Immature natural killer cell (primary cell): Measurements from ENCODE around the gene LGI1. TPM values are rescaled to one million over a fixed set of nuclear protein-coding genes. Genes with fewer than 3 reads are reported as not detected.

ENCODE experiments used
- DNase-seq, 3 donors: peaks; one replicate each; pipeline ENCODE4 v3.0.0; 2022; ENCODE audit warnings: mixed read lengths in 1 of 3
- H3K27ac Mint-ChIP-seq, 6 donors: one replicate each; pipeline ENCODE4 v1.8.0; 2020; ENCODE audit warnings: mixed read lengths in 6 of 6, mild to moderate bottlenecking in 5 of 6, inconsistent platforms in 4 of 6, moderate library complexity in 3 of 6
- H3K27me3 Mint-ChIP-seq, 3 donors: one replicate each; pipeline ENCODE4 v1.8.0; 2020 to 2021; ENCODE audit warnings: low read depth in 3 of 3, mild to moderate bottlenecking in 3 of 3, mixed read lengths in 3 of 3, moderate library complexity in 3 of 3, inconsistent platforms in 1 of 3
- H3K36me3 Mint-ChIP-seq, 3 donors: one replicate each; pipeline ENCODE4 v1.8.0; 2020; ENCODE audit warnings: mixed read lengths in 3 of 3, inconsistent platforms in 2 of 3, mild to moderate bottlenecking in 2 of 3
- H3K4me1 Mint-ChIP-seq, 2 donors: one replicate each; pipeline ENCODE4 v1.8.0; 2020; ENCODE audit warnings: inconsistent platforms in 2 of 2, mild to moderate bottlenecking in 2 of 2, mixed read lengths in 2 of 2, moderate library complexity in 1 of 2
- H3K4me3 Mint-ChIP-seq, 5 donors: one replicate each; pipeline ENCODE4 v1.8.0; 2020; ENCODE audit warnings: mild to moderate bottlenecking in 5 of 5, mixed read lengths in 5 of 5, inconsistent platforms in 3 of 5, moderate library complexity in 3 of 5
- H3K9me3 Mint-ChIP-seq, 6 donors: one replicate each; pipeline ENCODE4 v1.8.0; 2020; ENCODE audit warnings: mild to moderate bottlenecking in 6 of 6, mixed read lengths in 6 of 6, inconsistent platforms in 4 of 6, moderate library complexity in 3 of 6
- polyA plus RNA-seq, 3 donors: library from polyadenylated mRNA; unstranded; fragments of 300-500 nt; fragmentation: Illumina TruSeq; gene quantifications; one replicate each; pipeline ENCODE4 v1.2.3, GENCODE V29; 2021

The LGI1 gene
- polyA plus RNA-seq, 3 donors from 2014 or later = not detected

- no peak for DNase-seq
- Mint-ChIP-seq H3K4me3 (no peak overlapping the region), H3K27ac (no peak overlapping the region)
These were observed 41.5 kb downstream of the LGI1 start for GRCh38 chr10:93799155-93799708.

GRCh38 chr10:93804200-93804599 is 46.5 kb downstream of the LGI1 start:
- Mint-ChIP-seq H3K4me1 (no peaks in the 10 kb centered on the region), H3K27ac (no peak overlapping the region), H3K9me3 (peaks cover 0 to 4% (median 0%) of the 10 kb centered on the region in 6 donors), H3K27me3 (peaks cover 0 to 6% (median 2%) of the 10 kb centered on the region in 3 donors), H3K4me3 (no peak overlapping the region), H3K36me3 (no peaks in the 10 kb centered on the region)
- DNase-seq = no peak

More at GRCh38 chr10:93799155-93799708, 41.5 kb downstream of the LGI1 start:
- Mint-ChIP-seq H3K4me1 (no peaks in the 10 kb centered on the region), H3K36me3 (no peaks in the 10 kb centered on the region), H3K27me3 (peaks cover 0 to 7% (median 0%) of the 10 kb centered on the region in 3 donors), H3K9me3 (peaks cover 0 to 3% (median 0%) of the 10 kb centered on the region in 6 donors)

GRCh38 chr10:93806903-93807302 is 49.2 kb downstream of the LGI1 start:
- Mint-ChIP-seq H3K9me3 (peaks cover 0 to 2% (median 0%) of the 10 kb centered on the region in 6 donors), H3K4me3 (no peak overlapping the region), H3K36me3 (no peaks in the 10 kb centered on the region), H3K27me3 (peaks cover 0 to 2% (median 2%) of the 10 kb centered on the region in 3 donors), H3K27ac (no peak overlapping the region), H3K4me1 (no peaks in the 10 kb centered on the region)
- no peak for DNase-seq

GRCh38 chr10:93807371-93807770 is 49.6 kb downstream of the LGI1 start:
- no peak overlapping the region for H3K27ac Mint-ChIP-seq
- no peak for DNase-seq
- peaks cover 0 to 2% (median 0%) of the 10 kb centered on the region in 6 donors for H3K9me3 Mint-ChIP-seq

GRCh38 chr10:93812659-93813338 is 55.1 kb downstream of the LGI1 start:
- no peaks in the 10 kb centered on the region for H3K36me3 Mint-ChIP-seq
- H3K27me3 Mint-ChIP-seq = peaks cover 2 to 6% (median 3%) of the 10 kb centered on the region in 3 donors
- no peaks in the 10 kb centered on the region for H3K4me1 Mint-ChIP-seq
- H3K9me3 Mint-ChIP-seq = peaks cover 0 to 2% (median 0%) of the 10 kb centered on the region in 6 donors
- no peak overlapping the region for H3K4me3 Mint-ChIP-seq
- no peak for DNase-seq
- no peak overlapping the region for H3K27ac Mint-ChIP-seq

More at GRCh38 chr10:93807371-93807770, 49.6 kb downstream of the LGI1 start:
- Mint-ChIP-seq H3K36me3 (no peaks in the 10 kb centered on the region), H3K27me3 (peaks cover 0 to 2% (median 2%) of the 10 kb centered on the region in 3 donors), H3K4me1 (no peaks in the 10 kb centered on the region), H3K4me3 (no peak overlapping the region)

GRCh38 chr10:93813507-93814465 is 56.0 kb downstream of the LGI1 start:
- peaks cover 2 to 7% (median 3%) of the 10 kb centered on the region in 3 donors for H3K27me3 Mint-ChIP-seq
- H3K4me3 Mint-ChIP-seq = no peak overlapping the region
- peak in 1 of 3 donors; percentile 1 for DNase-seq
- no peaks in the 10 kb centered on the region for H3K9me3 Mint-ChIP-seq
- H3K4me1 Mint-ChIP-seq = no peaks in the 10 kb centered on the region
- no peak overlapping the region for H3K27ac Mint-ChIP-seq
- H3K36me3 Mint-ChIP-seq = no peaks in the 10 kb centered on the region

DNA sequence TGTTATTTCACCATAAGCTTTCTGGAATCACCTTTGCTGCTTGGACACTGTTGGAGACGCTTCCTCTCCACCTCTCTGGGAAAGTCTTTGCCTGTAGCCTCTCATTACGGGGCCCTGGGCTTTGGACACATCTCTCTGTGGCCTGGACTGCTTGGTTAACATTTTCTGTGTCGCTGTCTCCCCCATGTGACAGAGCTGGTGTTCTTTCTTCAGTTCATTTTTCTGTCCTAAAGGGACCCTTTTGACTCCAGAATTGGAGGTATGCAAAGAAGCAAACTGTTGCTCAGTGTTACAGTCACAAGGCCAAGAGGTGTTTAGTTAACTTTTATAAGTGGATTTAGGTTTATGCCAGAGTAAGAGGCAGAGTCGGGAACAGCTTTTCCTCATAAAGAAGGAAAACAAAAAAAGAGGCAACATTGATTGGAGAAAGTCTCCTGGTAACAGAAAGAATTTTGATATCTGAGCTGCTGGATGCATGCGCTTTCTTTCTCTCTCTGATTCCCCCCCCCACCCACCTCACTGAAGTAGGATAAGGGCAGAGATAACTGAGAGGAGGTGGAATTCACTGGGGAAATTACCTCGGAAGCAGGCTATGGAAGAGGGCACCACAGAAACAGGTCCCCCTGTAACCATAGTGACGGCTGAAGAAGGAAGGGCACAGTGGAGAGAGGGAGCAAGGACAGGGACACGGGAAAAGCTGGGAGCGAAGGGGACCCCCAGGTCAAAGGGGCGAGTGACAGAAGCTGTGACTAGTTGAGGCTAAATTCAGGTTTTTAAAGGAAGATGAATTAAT is 57.8 kb downstream of the LGI1 start:
- peaks cover 3 to 15% (median 5%) of the 10 kb centered on the region in 3 donors for H3K27me3 Mint-ChIP-seq

GRCh38 chr10:93816123-93816747 is 58.5 kb downstream of the LGI1 start:
- H3K36me3 Mint-ChIP-seq = no peaks in the 10 kb centered on the region
- H3K9me3 Mint-ChIP-seq = no peaks in the 10 kb centered on the region
- H3K4me1 Mint-ChIP-seq = no peaks in the 10 kb centered on the region
- no peak overlapping the region for H3K4me3 Mint-ChIP-seq
- no peak overlapping the region for H3K27ac Mint-ChIP-seq
- peaks cover 3 to 15% (median 8%) of the 10 kb centered on the region in 3 donors for H3K27me3 Mint-ChIP-seq
- DNase-seq = no peak

More for the DNA sequence above, 57.8 kb downstream of the LGI1 start:
- H3K9me3 Mint-ChIP-seq = no peaks in the 10 kb centered on the region
- H3K27ac Mint-ChIP-seq = no peak overlapping the region
- no peak overlapping the region for H3K4me3 Mint-ChIP-seq
- DNase-seq = no peak
- no peaks in the 10 kb centered on the region for H3K4me1 Mint-ChIP-seq
- H3K36me3 Mint-ChIP-seq = no peaks in the 10 kb centered on the region

DNA sequence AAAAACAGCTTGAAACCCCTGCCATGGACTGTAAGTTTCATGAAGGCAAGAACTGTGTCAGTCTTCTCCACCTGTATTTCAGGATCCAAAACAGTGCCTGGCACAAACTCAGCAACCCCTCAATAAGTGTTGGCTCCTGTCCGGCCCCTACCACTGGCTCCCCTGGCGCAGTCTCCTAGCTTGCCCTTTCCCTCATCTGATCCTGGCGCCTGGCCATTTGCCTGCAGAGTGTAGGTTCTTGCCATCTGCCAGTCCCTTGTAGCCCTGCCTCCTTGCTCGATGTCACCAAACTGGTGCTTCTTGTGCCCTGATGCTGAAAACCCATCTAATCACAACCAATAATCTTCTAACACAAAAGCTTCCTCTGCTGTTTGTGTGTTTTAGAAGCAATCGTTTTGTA is 60.4 kb downstream of the LGI1 start:
- H3K27me3 Mint-ChIP-seq = peaks cover 3 to 15% (median 8%) of the 10 kb centered on the region in 3 donors
- no peaks in the 10 kb centered on the region for H3K36me3 Mint-ChIP-seq
- H3K4me3 Mint-ChIP-seq = no peak overlapping the region
- no peaks in the 10 kb centered on the region for H3K4me1 Mint-ChIP-seq
- H3K27ac Mint-ChIP-seq = no peak overlapping the region
- DNase-seq = no peak
- H3K9me3 Mint-ChIP-seq = no peaks in the 10 kb centered on the region

- no peak overlapping the region for H3K27ac Mint-ChIP-seq
These were observed 61.8 kb downstream of the LGI1 start for GRCh38 chr10:93819520-93819919.

GRCh38 chr10:93820434-93820833 is 62.7 kb downstream of the LGI1 start:
- H3K4me3 Mint-ChIP-seq = no peak overlapping the region
- H3K4me1 Mint-ChIP-seq = no peaks in the 10 kb centered on the region
- no peak for DNase-seq
- peaks cover 3 to 13% (median 8%) of the 10 kb centered on the region in 3 donors for H3K27me3 Mint-ChIP-seq
- no peaks in the 10 kb centered on the region for H3K9me3 Mint-ChIP-seq
- H3K36me3 Mint-ChIP-seq = no peaks in the 10 kb centered on the region
- no peak overlapping the region for H3K27ac Mint-ChIP-seq

More at GRCh38 chr10:93819520-93819919, 61.8 kb downstream of the LGI1 start:
- no peaks in the 10 kb centered on the region for H3K4me1 Mint-ChIP-seq
- no peak overlapping the region for H3K4me3 Mint-ChIP-seq
- DNase-seq = no peak
- no peaks in the 10 kb centered on the region for H3K9me3 Mint-ChIP-seq
- peaks cover 3 to 15% (median 8%) of the 10 kb centered on the region in 3 donors for H3K27me3 Mint-ChIP-seq
- H3K36me3 Mint-ChIP-seq = no peaks in the 10 kb centered on the region

- Mint-ChIP-seq H3K4me1 (no peaks in the 10 kb centered on the region), H3K9me3 (no peaks in the 10 kb centered on the region), H3K36me3 (no peaks in the 10 kb centered on the region), H3K27me3 (peaks cover 3 to 13% (median 8%) of the 10 kb centered on the region in 3 donors), H3K4me3 (no peak overlapping the region), H3K27ac (no peak overlapping the region)
- DNase-seq = no peak
These were observed 63.5 kb downstream of the LGI1 start for GRCh38 chr10:93821051-93821772.
